DND-41 (cell line): ENCODE results near the gene CKAP2.

Experiments used
- EZH2 ChIP-seq: IDR thresholded peaks from 3 replicates; pipeline ENCODE4 v1.6.1; 2012; ENCODE audit warnings: borderline replicate concordance, low read depth, mild to moderate bottlenecking, moderate library complexity, low read length, inconsistent platforms; ENCODE audit not compliant: severe bottlenecking
- TF ChIP-seq, protein P1 (sequence below): IDR thresholded peaks from 2 replicates; pipeline ENCODE4 v1.5.1; 2012; ENCODE audit warnings: borderline replicate concordance, low read length, moderate library complexity, mild to moderate bottlenecking; ENCODE audit not compliant: poor library complexity, severe bottlenecking; ENCODE audit errors: extremely low read depth

DNA sequence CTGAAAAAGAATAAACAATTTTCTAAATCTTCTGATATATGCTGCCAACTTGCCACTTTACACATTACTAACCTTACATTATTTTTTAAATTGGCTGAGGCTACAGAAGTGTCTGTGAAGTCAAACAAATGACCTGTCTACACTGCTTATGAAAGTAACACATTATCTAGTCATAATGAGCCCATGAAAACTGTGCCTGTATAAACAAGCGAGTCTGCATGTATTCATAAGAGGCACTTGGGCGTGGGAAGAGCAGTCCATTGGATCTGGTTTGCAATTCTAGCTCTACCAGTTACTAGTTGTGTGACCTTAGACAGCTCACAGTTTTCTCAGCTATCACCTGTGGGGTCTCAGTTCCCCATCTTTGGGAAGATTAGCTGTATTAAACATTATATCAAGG, 7.9 kb upstream of the CKAP2 start:
- TF ChIP-seq, protein P1, sequence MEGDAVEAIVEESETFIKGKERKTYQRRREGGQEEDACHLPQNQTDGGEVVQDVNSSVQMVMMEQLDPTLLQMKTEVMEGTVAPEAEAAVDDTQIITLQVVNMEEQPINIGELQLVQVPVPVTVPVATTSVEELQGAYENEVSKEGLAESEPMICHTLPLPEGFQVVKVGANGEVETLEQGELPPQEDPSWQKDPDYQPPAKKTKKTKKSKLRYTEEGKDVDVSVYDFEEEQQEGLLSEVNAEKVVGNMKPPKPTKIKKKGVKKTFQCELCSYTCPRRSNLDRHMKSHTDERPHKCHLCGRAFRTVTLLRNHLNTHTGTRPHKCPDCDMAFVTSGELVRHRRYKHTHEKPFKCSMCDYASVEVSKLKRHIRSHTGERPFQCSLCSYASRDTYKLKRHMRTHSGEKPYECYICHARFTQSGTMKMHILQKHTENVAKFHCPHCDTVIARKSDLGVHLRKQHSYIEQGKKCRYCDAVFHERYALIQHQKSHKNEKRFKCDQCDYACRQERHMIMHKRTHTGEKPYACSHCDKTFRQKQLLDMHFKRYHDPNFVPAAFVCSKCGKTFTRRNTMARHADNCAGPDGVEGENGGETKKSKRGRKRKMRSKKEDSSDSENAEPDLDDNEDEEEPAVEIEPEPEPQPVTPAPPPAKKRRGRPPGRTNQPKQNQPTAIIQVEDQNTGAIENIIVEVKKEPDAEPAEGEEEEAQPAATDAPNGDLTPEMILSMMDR = no peak
- TF ChIP-seq EZH2 = no peak
